Measurements from ENCODE around the gene LORICRIN. TPM values are rescaled to one million over a fixed set of nuclear protein-coding genes. Genes with fewer than 3 reads are reported as not detected.
A peak's percentile ranks its signal among the peaks of the same experiment; 100 is the strongest.

LORICRIN gene
- total RNA-seq, 1 donor from 2014 or later: not detected

GRCh38 chr1:153250166-153250565 lies 9.3 kb upstream of the LORICRIN start:
- no peak for DNase-seq (ENCODE audit: low read depth)

- no peak for DNase-seq (ENCODE audit: low read depth)
Observed at GRCh38 chr1:153251087-153251486, 8.4 kb upstream of the LORICRIN start.

- DNase-seq (ENCODE audit: low read depth): no peak
Observed at GRCh38 chr1:153251562-153251961, 7.9 kb upstream of the LORICRIN start.

GRCh38 chr1:153251988-153252387 lies 7.5 kb upstream of the LORICRIN start:
- DNase-seq (ENCODE audit: low read depth): no peak

- DNase-seq (ENCODE audit: low read depth): no peak
Observed at GRCh38 chr1:153253076-153253475, 6.4 kb upstream of the LORICRIN start.

GRCh38 chr1:153253693-153254092 lies 5.8 kb upstream of the LORICRIN start:
- DNase-seq (ENCODE audit: low read depth): no peak

- DNase-seq (ENCODE audit: low read depth): no peak
Observed at GRCh38 chr1:153260585-153261280, 1.2 kb downstream of the LORICRIN start.

GRCh38 chr1:153261281-153262069 lies 2.0 kb downstream of the LORICRIN start:
- no peak for DNase-seq (ENCODE audit: low read depth)

GRCh38 chr1:153262070-153262366 lies 2.5 kb downstream of the LORICRIN start:
- no peak for DNase-seq (ENCODE audit: low read depth)

GRCh38 chr1:153262462-153263157 lies 3.1 kb downstream of the LORICRIN start:
- no peak for DNase-seq (ENCODE audit: low read depth)

- DNase-seq (ENCODE audit: low read depth): no peak
Observed at GRCh38 chr1:153265457-153265856, 6.0 kb downstream of the LORICRIN start.

GRCh38 chr1:153271711-153272110 lies 12.2 kb downstream of the LORICRIN start:
- no peak for DNase-seq (ENCODE audit: low read depth)

GRCh38 chr1:153272186-153272585 lies 12.7 kb downstream of the LORICRIN start:
- no peak for DNase-seq (ENCODE audit: low read depth)

- peak; percentile 2 for DNase-seq (ENCODE audit: low read depth)
Observed at GRCh38 chr1:153277852-153278251, 18.4 kb downstream of the LORICRIN start.

- DNase-seq (ENCODE audit: low read depth): no peak
Observed at GRCh38 chr1:153288634-153289275, 29.3 kb downstream of the LORICRIN start.

GRCh38 chr1:153291514-153291913 lies 32.0 kb downstream of the LORICRIN start:
- no peak for DNase-seq (ENCODE audit: low read depth)

- DNase-seq (ENCODE audit: low read depth): no peak
Observed at GRCh38 chr1:153292185-153292584, 32.7 kb downstream of the LORICRIN start.

GRCh38 chr1:153292740-153293479 lies 33.4 kb downstream of the LORICRIN start:
- DNase-seq (ENCODE audit: low read depth): no peak

- no peak for DNase-seq (ENCODE audit: low read depth)
Observed at GRCh38 chr1:153293480-153293775, 33.9 kb downstream of the LORICRIN start.

GRCh38 chr1:153293851-153294250 lies 34.4 kb downstream of the LORICRIN start:
- no peak for DNase-seq (ENCODE audit: low read depth)

GRCh38 chr1:153302308-153302707 lies 42.8 kb downstream of the LORICRIN start:
- no peak for DNase-seq (ENCODE audit: low read depth)

GRCh38 chr1:153305682-153306081 lies 46.2 kb downstream of the LORICRIN start:
- DNase-seq (ENCODE audit: low read depth): no peak

Data from renal cortical epithelial cell (primary cell).